ENCODE data around the gene MYMX.

The MYMX gene

DNA sequence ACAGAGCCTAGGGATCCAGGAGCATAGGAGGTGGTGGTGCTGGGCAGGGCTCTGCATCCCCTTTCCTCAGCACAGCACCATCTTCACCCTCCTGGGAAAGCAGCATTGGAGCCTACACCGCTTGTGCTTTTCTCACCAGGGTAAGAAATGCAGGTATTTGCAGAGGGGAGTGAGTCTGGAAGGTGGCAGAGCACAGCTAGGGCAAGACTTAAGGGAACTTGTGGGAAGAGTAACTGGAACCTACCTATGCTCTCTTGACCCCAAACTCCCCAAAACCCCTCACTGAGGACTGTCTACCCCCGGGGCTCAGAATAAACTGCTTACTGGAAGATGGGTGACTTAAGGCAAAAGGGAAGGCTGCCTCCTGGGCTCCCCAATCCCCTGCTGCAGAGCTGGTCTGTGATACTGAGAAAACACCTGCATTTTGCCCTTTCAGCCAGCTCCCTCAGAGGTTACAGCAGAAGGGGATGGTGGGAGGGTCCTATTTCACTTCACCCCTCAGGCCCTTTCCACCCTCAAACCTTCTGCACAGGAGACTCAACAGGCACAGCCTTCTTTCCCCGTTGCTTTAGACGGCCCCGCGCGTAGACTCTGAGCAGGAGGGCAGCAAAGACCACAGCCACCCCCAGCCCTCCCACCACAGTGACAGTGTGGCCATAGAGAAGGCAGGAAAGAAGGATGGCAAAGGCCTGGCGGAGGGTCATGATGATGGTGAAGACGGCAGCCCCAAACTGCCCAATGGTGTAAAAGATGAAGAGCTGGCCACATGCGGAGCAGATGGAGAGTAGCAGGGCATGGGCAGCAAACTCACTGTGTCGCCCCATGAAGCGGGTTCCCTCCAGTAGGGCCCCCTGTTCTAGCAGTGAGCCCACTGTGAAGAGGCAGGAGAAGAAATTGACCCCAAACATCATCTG is 37.7 kb downstream of the MYMX start:
- ATAC-seq = peak; percentile 0; the same call in 2 of the 3 replicates
- TF ChIP-seq TCF4 (CRISPR knock-in tag; IDR thresholded peaks at IDR 0.05; ENCODE audit: borderline replicate concordance) (no peak), ZNF565 (CRISPR knock-in tag; conservative IDR thresholded peaks at IDR 0.05; ENCODE audit: low read depth) (no peak), BACH2 (CRISPR knock-in tag; IDR thresholded peaks at IDR 0.05; ENCODE audit: borderline replicate concordance) (no peak), TOX (CRISPR knock-in tag; IDR thresholded peaks at IDR 0.05; ENCODE audit: borderline replicate concordance) (no peak; the same call in 1 of the 2 replicates), ARNTL (CRISPR knock-in tag; IDR thresholded peaks at IDR 0.05; ENCODE audit: borderline replicate concordance, low read depth) (no peak), ZFP3 (CRISPR knock-in tag; IDR thresholded peaks at IDR 0.05) (no peak), ZNF70 (CRISPR knock-in tag; IDR thresholded peaks at IDR 0.05) (no peak), ZNF8 (CRISPR knock-in tag; IDR thresholded peaks at IDR 0.05) (no peak), ISL1 (CRISPR knock-in tag; IDR thresholded peaks at IDR 0.05) (no peak), OSR1 (CRISPR knock-in tag; IDR thresholded peaks at IDR 0.05) (no peak), ESRRG (CRISPR knock-in tag; IDR thresholded peaks at IDR 0.05) (no peak), GLIS3 (CRISPR knock-in tag; IDR thresholded peaks at IDR 0.05) (no peak)
- TF ChIP-seq, protein P1, sequence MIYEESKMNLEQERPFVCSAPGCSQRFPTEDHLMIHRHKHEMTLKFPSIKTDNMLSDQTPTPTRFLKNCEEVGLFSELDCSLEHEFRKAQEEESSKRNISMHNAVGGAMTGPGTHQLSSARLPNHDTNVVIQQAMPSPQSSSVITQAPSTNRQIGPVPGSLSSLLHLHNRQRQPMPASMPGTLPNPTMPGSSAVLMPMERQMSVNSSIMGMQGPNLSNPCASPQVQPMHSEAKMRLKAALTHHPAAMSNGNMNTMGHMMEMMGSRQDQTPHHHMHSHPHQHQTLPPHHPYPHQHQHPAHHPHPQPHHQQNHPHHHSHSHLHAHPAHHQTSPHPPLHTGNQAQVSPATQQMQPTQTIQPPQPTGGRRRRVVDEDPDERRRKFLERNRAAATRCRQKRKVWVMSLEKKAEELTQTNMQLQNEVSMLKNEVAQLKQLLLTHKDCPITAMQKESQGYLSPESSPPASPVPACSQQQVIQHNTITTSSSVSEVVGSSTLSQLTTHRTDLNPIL (CRISPR knock-in tag; IDR thresholded peaks at IDR 0.05; ENCODE audit: low read depth) = no peak
- TF ChIP-seq, protein P2, sequence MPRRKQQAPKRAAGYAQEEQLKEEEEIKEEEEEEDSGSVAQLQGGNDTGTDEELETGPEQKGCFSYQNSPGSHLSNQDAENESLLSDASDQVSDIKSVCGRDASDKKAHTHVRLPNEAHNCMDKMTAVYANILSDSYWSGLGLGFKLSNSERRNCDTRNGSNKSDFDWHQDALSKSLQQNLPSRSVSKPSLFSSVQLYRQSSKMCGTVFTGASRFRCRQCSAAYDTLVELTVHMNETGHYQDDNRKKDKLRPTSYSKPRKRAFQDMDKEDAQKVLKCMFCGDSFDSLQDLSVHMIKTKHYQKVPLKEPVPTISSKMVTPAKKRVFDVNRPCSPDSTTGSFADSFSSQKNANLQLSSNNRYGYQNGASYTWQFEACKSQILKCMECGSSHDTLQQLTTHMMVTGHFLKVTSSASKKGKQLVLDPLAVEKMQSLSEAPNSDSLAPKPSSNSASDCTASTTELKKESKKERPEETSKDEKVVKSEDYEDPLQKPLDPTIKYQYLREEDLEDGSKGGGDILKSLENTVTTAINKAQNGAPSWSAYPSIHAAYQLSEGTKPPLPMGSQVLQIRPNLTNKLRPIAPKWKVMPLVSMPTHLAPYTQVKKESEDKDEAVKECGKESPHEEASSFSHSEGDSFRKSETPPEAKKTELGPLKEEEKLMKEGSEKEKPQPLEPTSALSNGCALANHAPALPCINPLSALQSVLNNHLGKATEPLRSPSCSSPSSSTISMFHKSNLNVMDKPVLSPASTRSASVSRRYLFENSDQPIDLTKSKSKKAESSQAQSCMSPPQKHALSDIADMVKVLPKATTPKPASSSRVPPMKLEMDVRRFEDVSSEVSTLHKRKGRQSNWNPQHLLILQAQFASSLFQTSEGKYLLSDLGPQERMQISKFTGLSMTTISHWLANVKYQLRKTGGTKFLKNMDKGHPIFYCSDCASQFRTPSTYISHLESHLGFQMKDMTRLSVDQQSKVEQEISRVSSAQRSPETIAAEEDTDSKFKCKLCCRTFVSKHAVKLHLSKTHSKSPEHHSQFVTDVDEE (CRISPR knock-in tag; IDR thresholded peaks at IDR 0.05) = no peak
- TF ChIP-seq, protein P3, sequence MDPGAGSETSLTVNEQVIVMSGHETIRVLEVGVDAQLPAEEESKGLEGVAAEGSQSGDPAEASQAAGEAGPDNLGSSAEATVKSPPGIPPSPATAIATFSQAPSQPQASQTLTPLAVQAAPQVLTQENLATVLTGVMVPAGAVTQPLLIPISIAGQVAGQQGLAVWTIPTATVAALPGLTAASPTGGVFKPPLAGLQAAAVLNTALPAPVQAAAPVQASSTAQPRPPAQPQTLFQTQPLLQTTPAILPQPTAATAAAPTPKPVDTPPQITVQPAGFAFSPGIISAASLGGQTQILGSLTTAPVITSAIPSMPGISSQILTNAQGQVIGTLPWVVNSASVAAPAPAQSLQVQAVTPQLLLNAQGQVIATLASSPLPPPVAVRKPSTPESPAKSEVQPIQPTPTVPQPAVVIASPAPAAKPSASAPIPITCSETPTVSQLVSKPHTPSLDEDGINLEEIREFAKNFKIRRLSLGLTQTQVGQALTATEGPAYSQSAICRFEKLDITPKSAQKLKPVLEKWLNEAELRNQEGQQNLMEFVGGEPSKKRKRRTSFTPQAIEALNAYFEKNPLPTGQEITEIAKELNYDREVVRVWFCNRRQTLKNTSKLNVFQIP (CRISPR knock-in tag; IDR thresholded peaks at IDR 0.05; ENCODE audit: borderline replicate concordance, low read depth) = no peak
- TF ChIP-seq, protein P4, sequence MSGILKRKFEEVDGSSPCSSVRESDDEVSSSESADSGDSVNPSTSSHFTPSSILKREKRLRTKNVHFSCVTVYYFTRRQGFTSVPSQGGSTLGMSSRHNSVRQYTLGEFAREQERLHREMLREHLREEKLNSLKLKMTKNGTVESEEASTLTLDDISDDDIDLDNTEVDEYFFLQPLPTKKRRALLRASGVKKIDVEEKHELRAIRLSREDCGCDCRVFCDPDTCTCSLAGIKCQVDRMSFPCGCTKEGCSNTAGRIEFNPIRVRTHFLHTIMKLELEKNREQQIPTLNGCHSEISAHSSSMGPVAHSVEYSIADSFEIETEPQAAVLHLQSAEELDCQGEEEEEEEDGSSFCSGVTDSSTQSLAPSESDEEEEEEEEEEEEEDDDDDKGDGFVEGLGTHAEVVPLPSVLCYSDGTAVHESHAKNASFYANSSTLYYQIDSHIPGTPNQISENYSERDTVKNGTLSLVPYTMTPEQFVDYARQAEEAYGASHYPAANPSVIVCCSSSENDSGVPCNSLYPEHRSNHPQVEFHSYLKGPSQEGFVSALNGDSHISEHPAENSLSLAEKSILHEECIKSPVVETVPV (CRISPR knock-in tag; IDR thresholded peaks at IDR 0.05) = no peak; the same call in 1 of the 2 replicates

DNA sequence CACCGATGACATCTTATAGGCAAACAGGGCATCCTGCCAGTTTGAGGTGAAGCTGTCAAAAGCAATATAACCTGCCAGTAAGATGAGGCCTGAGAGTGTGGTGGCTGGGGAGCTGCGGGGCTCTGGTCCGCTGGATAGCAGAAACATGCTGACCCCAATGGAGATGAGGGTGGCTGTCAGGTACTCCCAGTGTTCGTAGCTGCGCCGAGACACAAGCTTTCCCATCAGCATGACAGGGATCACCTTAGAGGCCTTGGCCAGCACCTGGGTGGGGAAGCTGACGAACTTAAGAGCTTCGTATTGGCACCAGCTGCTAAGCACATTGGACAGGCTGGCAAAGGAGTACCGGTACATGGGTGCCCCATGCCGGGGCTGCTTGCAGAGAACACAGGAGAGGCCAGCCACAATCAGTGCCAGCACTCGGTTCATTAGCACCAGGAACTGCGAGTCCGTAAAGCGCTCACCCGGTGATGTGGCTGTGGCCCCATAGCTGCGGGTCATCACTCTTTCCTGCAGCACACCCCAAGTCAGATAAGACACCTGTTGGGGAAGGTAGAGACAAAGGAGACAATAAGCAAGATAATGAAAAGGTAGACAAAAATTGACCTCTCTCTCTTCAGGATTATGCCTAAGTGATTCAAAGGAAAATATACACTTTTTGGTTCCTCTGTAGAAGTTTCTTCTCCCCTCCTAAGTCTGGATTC is 38.5 kb downstream of the MYMX start:
- TF ChIP-seq, protein P2 (CRISPR knock-in tag; IDR thresholded peaks at IDR 0.05) = no peak
- TF ChIP-seq, protein P1 (CRISPR knock-in tag; IDR thresholded peaks at IDR 0.05; ENCODE audit: low read depth) = 0 out of 2 replicates have a peak, but pooled peaks have one; percentile 4

More for the DNA sequence above, 38.5 kb downstream of the MYMX start:
- peak; percentile 4 for ATAC-seq
